Esophagus muscularis mucosa (tissue), 4 donors: Measurements from ENCODE around the gene MS4A5. TPM values are rescaled to one million over a fixed set of nuclear protein-coding genes. Genes with fewer than 3 reads are reported as not detected.

Source experiments
- DNase-seq: peaks from one replicate; pipeline ENCODE4 v3.0.0-alpha.2; 2017; ENCODE audit errors: extremely low spot score
- H3K27ac ChIP-seq, 4 donors: fragments of 200-600 bp; sonication (generic); replicated peaks in 1 of 4; 1 replicate in 3 of 4; 2 replicates in 1 of 4; pipeline ENCODE4 v1.5.1; 2016 to 2019; ENCODE audit warnings: mild to moderate bottlenecking in 1 of 4
- H3K27me3 ChIP-seq, 4 donors: fragments of 200-600 bp; sonication (generic); one replicate each; pipeline versions ENCODE4 v1.5.1 to v1.6.0; 2016 to 2019
- H3K36me3 ChIP-seq, 4 donors: fragments of 200-600 bp; sonication (generic); one replicate each; pipeline ENCODE4 v1.5.1; 2016 to 2019
- H3K4me1 ChIP-seq, 4 donors: fragments of 200-600 bp; sonication (generic); one replicate each; pipeline ENCODE4 v1.5.1; 2016 to 2019
- H3K4me3 ChIP-seq, 4 donors: fragments of 200-600 bp; sonication (generic); 1 replicate in 2 of 4; 2 replicates in 2 of 4; pipeline ENCODE4 v1.5.1; 2016 to 2019; ENCODE audit warnings: mild to moderate bottlenecking in 4 of 4, moderate library complexity in 1 of 4
- H3K9me3 ChIP-seq, 4 donors: fragments of 200-600 bp; sonication (generic); 1 replicate in 3 of 4; 2 replicates in 1 of 4; pipeline ENCODE4 v1.5.1; 2016 to 2019
- CTCF ChIP-seq, 3 experiments: fragments of 200-600 bp in 2 of 3; fragments of 450-650 bp in 1 of 3; sonication (generic) in 2 of 3; IDR thresholded peaks; one replicate each; pipeline ENCODE4 v1.5.1; 2017 to 2019; ENCODE audit warnings: antibody characterized with exemption in 3 of 3, mild to moderate bottlenecking in 2 of 3, moderate library complexity in 1 of 3
- EP300 ChIP-seq: sonication (generic); formaldehyde crosslinking; IDR thresholded peaks from one replicate; pipeline ENCODE4 v1.6.1; 2017; ENCODE audit warnings: antibody characterized with exemption
- POLR2A ChIP-seq: fragments of 450-650 bp; IDR thresholded peaks from one replicate; pipeline ENCODE4 v1.6.1; 2017; ENCODE audit warnings: antibody characterized with exemption, moderate library complexity, mild to moderate bottlenecking, low read depth
- POLR2AphosphoS5 ChIP-seq, 2 donors: sonication (generic); formaldehyde crosslinking; IDR thresholded peaks; one replicate each; pipeline ENCODE4 v1.6.1; 2017; ENCODE audit warnings: antibody characterized with exemption in 2 of 2
- WGBS: methylation state at CpG from one replicate; pipeline ENCODE4 v1.1.5; 2018; 5-methylcytosine and 5-hydroxymethylcytosine counted together
- intact Hi-C: fragments of 100-400 bp; cut with DNase I; formaldehyde crosslinking; loops from one replicate; pipeline ENCODE4 v1.15.1; 2023
- total RNA-seq, 4 donors: library from RNA; depleted of rRNA; stranded (reverse); fragments of >200 nt; gene quantifications; one replicate each; pipeline versions ENCODE4 v1.1.0 to v1.2.1, GENCODE V29; 2016

MS4A5 gene
- total RNA-seq = not detected

GRCh38 chr11:60429272-60429671, at the start of gene MS4A5:
TSS of gene MS4A5 (plus strand) at chr11:60429572. CDS start at chr11:60429675, 103 bp downstream.
- Histone ChIP-seq H3K27ac (no peak within 1 kb of the TSS), H3K27me3 (no peaks in the 10 kb centered on the region), H3K36me3 (no peaks in the 10 kb centered on the region), H3K4me1 (no peaks in the 10 kb centered on the region), H3K4me3 (no peak within 1 kb of the TSS), H3K9me3 (no peaks in the 10 kb centered on the region)
- TF ChIP-seq POLR2A (no peak), POLR2AphosphoS5 (IDR thresholded peaks at IDR 0.05) (no peak), EP300 (no peak), CTCF (IDR thresholded peaks at IDR 0.05) (no peak)
- no peak for DNase-seq
- intact Hi-C loops = no loop called here
- 100% methylated on average over 5 of the region's 5 CpGs for WGBS

GRCh38 chr11:60389279-60389910, 40.0 kb upstream of the MS4A5 start:
- Histone ChIP-seq H3K27ac (no peak overlapping the region), H3K9me3 (no peaks in the 10 kb centered on the region), H3K36me3 (no peaks in the 10 kb centered on the region), H3K4me1 (no peaks in the 10 kb centered on the region), H3K27me3 (no peaks in the 10 kb centered on the region), H3K4me3 (no peak overlapping the region)
- intact Hi-C loops = no loop called here
- no peak for TF ChIP-seq POLR2A
- no peak for TF ChIP-seq POLR2AphosphoS5 (IDR thresholded peaks at IDR 0.05)
- no peak for TF ChIP-seq EP300
- no peak for DNase-seq
- WGBS = 34% methylated on average over 5 of the region's 5 CpGs

GRCh38 chr11:60390419-60390818, 39.0 kb upstream of the MS4A5 start:
- Histone ChIP-seq H3K9me3 (no peaks in the 10 kb centered on the region), H3K27me3 (no peaks in the 10 kb centered on the region), H3K4me3 (no peak overlapping the region), H3K4me1 (no peaks in the 10 kb centered on the region), H3K27ac (no peak overlapping the region), H3K36me3 (no peaks in the 10 kb centered on the region)
- no peak for DNase-seq
- intact Hi-C loops = no loop called here
- TF ChIP-seq EP300 (no peak), POLR2AphosphoS5 (IDR thresholded peaks at IDR 0.05) (no peak), POLR2A (no peak), CTCF (IDR thresholded peaks at IDR 0.05) (no peak)

- DNase-seq = no peak
- Histone ChIP-seq H3K27me3 (no peaks in the 10 kb centered on the region), H3K36me3 (no peaks in the 10 kb centered on the region), H3K9me3 (no peaks in the 10 kb centered on the region), H3K4me3 (no peak overlapping the region), H3K27ac (no peak overlapping the region), H3K4me1 (no peaks in the 10 kb centered on the region)
- WGBS = 92% methylated on average over 2 of the region's 2 CpGs
- TF ChIP-seq EP300 (no peak), CTCF (IDR thresholded peaks at IDR 0.05) (no peak)
- intact Hi-C loops = no loop called here
Measured at GRCh38 chr11:60392361-60392760, 37.0 kb upstream of the MS4A5 start.

GRCh38 chr11:60393016-60393415, 36.4 kb upstream of the MS4A5 start:
- no peak for DNase-seq
- Histone ChIP-seq H3K36me3 (no peaks in the 10 kb centered on the region), H3K27me3 (no peaks in the 10 kb centered on the region), H3K9me3 (no peaks in the 10 kb centered on the region), H3K4me3 (no peak overlapping the region), H3K4me1 (no peaks in the 10 kb centered on the region), H3K27ac (no peak overlapping the region)
- 77% methylated on average over 5 of the region's 5 CpGs for WGBS
- TF ChIP-seq POLR2AphosphoS5 (IDR thresholded peaks at IDR 0.05) (no peak), CTCF (IDR thresholded peaks at IDR 0.05) (no peak), POLR2A (no peak), EP300 (no peak)
- intact Hi-C loops = no loop called here
